Activated B cell treated with CpG ODN at 0.5 μM for 24 hours (primary cell): Measurements from ENCODE around the gene ANKRD10. TPM values are rescaled to one million over a fixed set of nuclear protein-coding genes. Genes with fewer than 3 reads are reported as not detected.
A peak's percentile ranks its signal among the peaks of the same experiment; 100 is the strongest.

ENCODE experiments used
- ATAC-seq: fragments of 200-7000 bp; cut with Tn5 transposase; one replicate; pipeline ENCODE4 v1.10.0; 2021; ENCODE audit warnings: low read depth, mild to moderate bottlenecking, moderate library complexity
- CTCF ChIA-PET: fragments of 350-600 bp; sonication (Branson Sonifier 250); formaldehyde crosslinking; loops from one replicate; lab custom pipeline; 2021; ENCODE audit warnings: antibody characterized with exemption; lab: Charles Lee
- POLR2A ChIA-PET: fragments of 350-600 bp; sonication (Branson Sonifier 250); formaldehyde crosslinking; loops from one replicate; lab custom pipeline; 2021; ENCODE audit warnings: antibody characterized with exemption; lab: Charles Lee
- DNase-seq: peaks from one replicate; pipeline ENCODE4 v3.0.0; 2022
- H3K27ac Mint-ChIP-seq: one replicate; pipeline ENCODE4 v1.8.0; 2020; ENCODE audit warnings: mixed read lengths
- H3K27me3 Mint-ChIP-seq: one replicate; pipeline ENCODE4 v1.8.0; 2021; ENCODE audit warnings: mixed read lengths
- H3K36me3 Mint-ChIP-seq: one replicate; pipeline ENCODE4 v1.8.0; 2021; ENCODE audit warnings: low read depth, mixed read lengths
- H3K4me1 Mint-ChIP-seq: one replicate; pipeline ENCODE4 v1.8.0; 2021; ENCODE audit warnings: mixed read lengths
- H3K4me3 Mint-ChIP-seq: one replicate; pipeline ENCODE4 v1.8.0; 2020; ENCODE audit warnings: mild to moderate bottlenecking, mixed read lengths
- H3K9me3 Mint-ChIP-seq: one replicate; pipeline ENCODE4 v1.8.0; 2020; ENCODE audit warnings: mixed read lengths
- CTCF ChIP-seq: fragments of 200-600 bp; IDR thresholded peaks from one replicate; pipeline ENCODE4 v1.8.0; 2022; ENCODE audit warnings: antibody characterized with exemption, mild to moderate bottlenecking
- intact Hi-C: fragments of 100-400 bp; cut with micrococcal nuclease; formaldehyde crosslinking; loops from one replicate; pipeline ENCODE4 v1.15.1; 2024
- total RNA-seq: library from RNA; stranded (reverse); gene quantifications from 2 replicates; pipeline ENCODE4 v1.2.3, GENCODE V29; 2022

ANKRD10 gene
- total RNA-seq, 1 donor from 2014 or later: 256 TPM

GRCh38 chr13:110875241-110875640 is 39.6 kb downstream of the ANKRD10 start:
- ATAC-seq: no peak
- H3K27me3 Mint-ChIP-seq: peaks cover 8% of the 10 kb centered on the region
- H3K36me3 Mint-ChIP-seq: peaks cover 8% of the 10 kb centered on the region
- intact Hi-C loops: no loop called here
- peak overlapping the region; percentile 70 for H3K4me3 Mint-ChIP-seq
- H3K4me1 Mint-ChIP-seq: peaks cover 8% of the 10 kb centered on the region
- POLR2A ChIA-PET: interaction anchor here (1.2 to 1.4 kb wide), 3 partner anchors 38 to 160 kb away, joined by 3 to 7 read pairs (median 3); no protein-coding TSS in a partner anchor
- CTCF ChIA-PET: interaction anchor here (0.6 kb wide), 1 partner anchor 169 kb away, joined by 3 read pairs; no protein-coding TSS in a partner anchor
- H3K9me3 Mint-ChIP-seq: no peaks in the 10 kb centered on the region
- H3K27ac Mint-ChIP-seq: no peak overlapping the region
- no peak for TF ChIP-seq CTCF
- DNase-seq: no peak

GRCh38 chr13:110874508-110874960 is 40.3 kb downstream of the ANKRD10 start:
- Mint-ChIP-seq H3K27ac (no peak overlapping the region), H3K4me1 (peaks cover 8% of the 10 kb centered on the region), H3K36me3 (peaks cover 2% of the 10 kb centered on the region), H3K9me3 (no peaks in the 10 kb centered on the region), H3K4me3 (peak overlapping the region; percentile 70), H3K27me3 (peaks cover 9% of the 10 kb centered on the region)
- no peak for TF ChIP-seq CTCF
- ChIA-PET POLR2A (interaction anchor here (1.4 kb wide), 1 partner anchor 39 kb away, joined by 7 read pairs; no protein-coding TSS in a partner anchor), CTCF (no interaction called here)
- intact Hi-C loops: no loop called here
- no peak for DNase-seq
- ATAC-seq: peak; percentile 49

- peaks cover 8% of the 10 kb centered on the region for H3K4me1 Mint-ChIP-seq
- ATAC-seq: no peak
- no peaks in the 10 kb centered on the region for H3K9me3 Mint-ChIP-seq
- H3K27me3 Mint-ChIP-seq: peaks cover 15% of the 10 kb centered on the region
- ChIA-PET POLR2A (no interaction called here), CTCF (no interaction called here)
- DNase-seq: no peak
- H3K27ac Mint-ChIP-seq: no peak overlapping the region
- H3K4me3 Mint-ChIP-seq: no peak overlapping the region
- intact Hi-C loops: no loop called here
- TF ChIP-seq CTCF: no peak
- H3K36me3 Mint-ChIP-seq: peaks cover 2% of the 10 kb centered on the region
Measured at GRCh38 chr13:110873639-110874507, 41.0 kb downstream of the ANKRD10 start.

- Mint-ChIP-seq H3K4me1 (peaks cover 8% of the 10 kb centered on the region), H3K36me3 (no peaks in the 10 kb centered on the region), H3K4me3 (no peak overlapping the region), H3K9me3 (no peaks in the 10 kb centered on the region), H3K27ac (no peak overlapping the region), H3K27me3 (peaks cover 20% of the 10 kb centered on the region)
- intact Hi-C loops: no loop called here
- ATAC-seq: no peak
- DNase-seq: no peak
- ChIA-PET POLR2A (no interaction called here), CTCF (no interaction called here)
- no peak for TF ChIP-seq CTCF
Measured at GRCh38 chr13:110872768-110873638, 41.9 kb downstream of the ANKRD10 start.
